ENCODE results near the gene PROCA1. TPM values are rescaled to one million over a fixed set of nuclear protein-coding genes. Genes with fewer than 3 reads are reported as not detected.

Gene PROCA1
- total and polyA plus RNA-seq, 8 donors: 1.9 to 8.3 (median 6.5) TPM

GRCh38 chr17:28675490-28675889, 36.2 kb downstream of the PROCA1 start:
- Histone ChIP-seq H3K27me3 (no peaks in the 10 kb centered on the region), H3K4me1 (no peaks in the 10 kb centered on the region), H3K4me3 (no peak overlapping the region), H3K27ac (no peak overlapping the region), H3K9me3 (no peaks in the 10 kb centered on the region), H3K36me3 (peaks cover 8 to 100% of the 10 kb centered on the region in 2 donors)
- TF ChIP-seq CTCF (IDR thresholded peaks at IDR 0.05): no peak
- ATAC-seq: no peak
- DNase-seq: no peak
- intact Hi-C loops (cut with DNase I): no loop called here

GRCh38 chr17:28669918-28670317, 41.8 kb downstream of the PROCA1 start:
- intact Hi-C loops (cut with DNase I): no loop called here
- no peak for TF ChIP-seq CTCF (IDR thresholded peaks at IDR 0.05)
- ATAC-seq: no peak

GRCh38 chr17:28667870-28668269, 43.8 kb downstream of the PROCA1 start:
- no peak overlapping the region for H3K27ac ChIP-seq
- H3K9me3 ChIP-seq: no peaks in the 10 kb centered on the region
- TF ChIP-seq CTCF (IDR thresholded peaks at IDR 0.05): no peak
- DNase-seq: no peak
- no peak overlapping the region for H3K4me3 ChIP-seq
- H3K36me3 ChIP-seq: peaks cover 0 to 63% of the 10 kb centered on the region in 2 donors
- ATAC-seq: no peak
- intact Hi-C loops (cut with DNase I): no loop called here
- peaks cover 7 to 32% of the 10 kb centered on the region in 2 donors for H3K4me1 ChIP-seq
- no peaks in the 10 kb centered on the region for H3K27me3 ChIP-seq

More at GRCh38 chr17:28669918-28670317, 41.8 kb downstream of the PROCA1 start:
- DNase-seq: no peak
- H3K27me3 ChIP-seq: no peaks in the 10 kb centered on the region
- no peaks in the 10 kb centered on the region for H3K9me3 ChIP-seq
- peaks cover 3 to 83% of the 10 kb centered on the region in 2 donors for H3K36me3 ChIP-seq
- no peak overlapping the region for H3K4me3 ChIP-seq
- H3K27ac ChIP-seq: no peak overlapping the region
- H3K4me1 ChIP-seq: peaks cover 0 to 12% of the 10 kb centered on the region in 2 donors

GRCh38 chr17:28665994-28666393, 45.7 kb downstream of the PROCA1 start:
- H3K4me1 ChIP-seq: peaks cover 12 to 42% of the 10 kb centered on the region in 2 donors
- DNase-seq (no peak), ATAC-seq (no peak)
- no peak overlapping the region for H3K27ac ChIP-seq
- no peak overlapping the region for H3K4me3 ChIP-seq
- intact Hi-C loops (cut with DNase I): no loop called here
- peaks cover 0 to 44% of the 10 kb centered on the region in 2 donors for H3K36me3 ChIP-seq
- TF ChIP-seq CTCF (IDR thresholded peaks at IDR 0.05): no peak
- no peaks in the 10 kb centered on the region for H3K9me3 ChIP-seq
- no peaks in the 10 kb centered on the region for H3K27me3 ChIP-seq

GRCh38 chr17:28663723-28664122, 48.0 kb downstream of the PROCA1 start:
- Histone ChIP-seq H3K4me1 (peaks cover 18 to 53% of the 10 kb centered on the region in 2 donors), H3K36me3 (peaks cover 0 to 36% of the 10 kb centered on the region in 2 donors), H3K27me3 (no peaks in the 10 kb centered on the region), H3K9me3 (no peaks in the 10 kb centered on the region), H3K4me3 (peak overlapping the region in 1 of 2 donors; percentile 84), H3K27ac (no peak overlapping the region)
- intact Hi-C loops (cut with DNase I): no loop called here
- TF ChIP-seq CTCF (IDR thresholded peaks at IDR 0.05): no peak
- DNase-seq (no peak), ATAC-seq (no peak)
